HepG2 (cell line): ENCODE measurements around the gene ZNF749. TPM values are rescaled to one million over a fixed set of nuclear protein-coding genes. Genes with fewer than 3 reads are reported as not detected.

Experiments
- AGO1 ChIP-seq: fragments of 200-400 bp; formaldehyde crosslinking; IDR thresholded peaks from 2 replicates; pipeline ENCODE4 v1.6.1; 2017; ENCODE audit warnings: mild to moderate bottlenecking, low read depth, low read length, moderate library complexity; ENCODE audit not compliant: poor library complexity, severe bottlenecking
- BRF2 ChIP-seq: sonication (generic); formaldehyde crosslinking; IDR thresholded peaks from 2 replicates; pipeline ENCODE4 v1.8.1; 2022; ENCODE audit warnings: mild to moderate bottlenecking, missing genetic modification reagents
- HNF1B ChIP-seq: sonication (generic); formaldehyde crosslinking; IDR thresholded peaks from 2 replicates; pipeline ENCODE4 v1.5.1; 2020; ENCODE audit warnings: mild to moderate bottlenecking, moderate library complexity, missing genetic modification reagents
- HNRNPLL ChIP-seq: fragments of 200-400 bp; formaldehyde crosslinking; IDR thresholded peaks from 2 replicates; pipeline ENCODE4 v1.6.1; 2017; ENCODE audit warnings: mild to moderate bottlenecking, low read depth, low read length; ENCODE audit not compliant: poor library complexity, severe bottlenecking
- IRX3 ChIP-seq: sonication (generic); formaldehyde crosslinking; IDR thresholded peaks from 2 replicates; pipeline ENCODE4 v1.8.1; 2023; ENCODE audit warnings: mild to moderate bottlenecking, low read depth, missing genetic modification reagents, borderline replicate concordance
- MYNN ChIP-seq: sonication (generic); formaldehyde crosslinking; IDR thresholded peaks from 2 replicates; pipeline ENCODE4 v1.4.0; 2020; ENCODE audit warnings: mild to moderate bottlenecking, low read depth, missing genetic modification reagents
- PCBP1 ChIP-seq: fragments of 200-400 bp; formaldehyde crosslinking; IDR thresholded peaks from 2 replicates; pipeline ENCODE4 v1.6.1; 2017; ENCODE audit warnings: mild to moderate bottlenecking, low read depth, low read length, borderline replicate concordance
- THAP9 ChIP-seq: sonication (generic); formaldehyde crosslinking; IDR thresholded peaks from 2 replicates; pipeline ENCODE4; 2020; ENCODE audit warnings: missing genetic modification reagents, mild to moderate bottlenecking, borderline replicate concordance
- USF2 ChIP-seq, 2 experiments: sonication (generic) in 1 of 2; formaldehyde crosslinking in 1 of 2; IDR thresholded peaks; 2 replicates each; pipeline versions ENCODE4 v1.5.1 to v1.6.1; 2011 to 2020; ENCODE audit warnings: borderline replicate concordance in 1 of 2, low read depth in 1 of 2, low read length in 1 of 2, mild to moderate bottlenecking in 1 of 2, missing genetic modification reagents in 1 of 2, moderate library complexity in 1 of 2
- ZNF335 ChIP-seq: sonication (generic); formaldehyde crosslinking; IDR thresholded peaks from 2 replicates; pipeline ENCODE4 v1.4.0; 2020; ENCODE audit warnings: missing genetic modification reagents
- ZNF564 ChIP-seq: sonication (generic); formaldehyde crosslinking; IDR thresholded peaks from 2 replicates; pipeline ENCODE4 v1.8.1; 2023; ENCODE audit warnings: mild to moderate bottlenecking, missing genetic modification reagents
- polyA plus RNA-seq, 8 experiments: library from polyadenylated mRNA; depleted of rRNA in 3 of 8; stranded (reverse) in 7 of 8; unstranded in 1 of 8; fragments of >200 nt; fragmentation: Illumina TruSeq in 4 of 8; extraction: Trizol in 4 of 8; gene quantifications; 2 replicates each; pipeline versions ENCODE4 v1.2.1 to v1.2.3, GENCODE V29; 2011 to 2016; ENCODE audit warnings: low read depth in 4 of 8, missing spikeins in 1 of 8, mixed read lengths in 1 of 8; ENCODE audit not compliant: insufficient read depth in 1 of 8
- total RNA-seq, 5 experiments: library from RNA; depleted of rRNA; stranded (reverse); fragments of >200 nt; fragmentation: Illumina TruSeq; extraction: Trizol; gene quantifications; 2 replicates each; pipeline ENCODE4 v1.2.3, GENCODE V29; 2016; ENCODE audit warnings: low read depth in 1 of 5
- TF ChIP-seq, protein P1 (sequence below): sonication (generic); formaldehyde crosslinking; IDR thresholded peaks from 2 replicates; pipeline ENCODE4 v1.4.0; 2020; ENCODE audit warnings: missing genetic modification reagents

ZNF749 gene
- total and polyA plus RNA-seq, 2 of the 13 experiments (the other 11 are each of a cell fraction or from before 2014, with no cell fraction given), result 18.9 to 21.0 TPM

- TF ChIP-seq PCBP1 (no peak), THAP9 (no peak), AGO1 (no peak), BRF2 (CRISPR knock-in tag) (no peak), IRX3 (no peak), ZNF564 (CRISPR knock-in tag) (no peak), ZNF335 (CRISPR knock-in tag) (no peak), USF2 (IDR thresholded peaks at IDR 0.05; ENCODE audit: low read depth, low read length) (no peak), USF2 (CRISPR knock-in tag; IDR thresholded peaks at IDR 0.05; ENCODE audit: borderline replicate concordance) (no peak), MYNN (CRISPR knock-in tag) (no peak), HNF1B (CRISPR knock-in tag) (no peak), HNRNPLL (no peak)
- TF ChIP-seq, protein P1, sequence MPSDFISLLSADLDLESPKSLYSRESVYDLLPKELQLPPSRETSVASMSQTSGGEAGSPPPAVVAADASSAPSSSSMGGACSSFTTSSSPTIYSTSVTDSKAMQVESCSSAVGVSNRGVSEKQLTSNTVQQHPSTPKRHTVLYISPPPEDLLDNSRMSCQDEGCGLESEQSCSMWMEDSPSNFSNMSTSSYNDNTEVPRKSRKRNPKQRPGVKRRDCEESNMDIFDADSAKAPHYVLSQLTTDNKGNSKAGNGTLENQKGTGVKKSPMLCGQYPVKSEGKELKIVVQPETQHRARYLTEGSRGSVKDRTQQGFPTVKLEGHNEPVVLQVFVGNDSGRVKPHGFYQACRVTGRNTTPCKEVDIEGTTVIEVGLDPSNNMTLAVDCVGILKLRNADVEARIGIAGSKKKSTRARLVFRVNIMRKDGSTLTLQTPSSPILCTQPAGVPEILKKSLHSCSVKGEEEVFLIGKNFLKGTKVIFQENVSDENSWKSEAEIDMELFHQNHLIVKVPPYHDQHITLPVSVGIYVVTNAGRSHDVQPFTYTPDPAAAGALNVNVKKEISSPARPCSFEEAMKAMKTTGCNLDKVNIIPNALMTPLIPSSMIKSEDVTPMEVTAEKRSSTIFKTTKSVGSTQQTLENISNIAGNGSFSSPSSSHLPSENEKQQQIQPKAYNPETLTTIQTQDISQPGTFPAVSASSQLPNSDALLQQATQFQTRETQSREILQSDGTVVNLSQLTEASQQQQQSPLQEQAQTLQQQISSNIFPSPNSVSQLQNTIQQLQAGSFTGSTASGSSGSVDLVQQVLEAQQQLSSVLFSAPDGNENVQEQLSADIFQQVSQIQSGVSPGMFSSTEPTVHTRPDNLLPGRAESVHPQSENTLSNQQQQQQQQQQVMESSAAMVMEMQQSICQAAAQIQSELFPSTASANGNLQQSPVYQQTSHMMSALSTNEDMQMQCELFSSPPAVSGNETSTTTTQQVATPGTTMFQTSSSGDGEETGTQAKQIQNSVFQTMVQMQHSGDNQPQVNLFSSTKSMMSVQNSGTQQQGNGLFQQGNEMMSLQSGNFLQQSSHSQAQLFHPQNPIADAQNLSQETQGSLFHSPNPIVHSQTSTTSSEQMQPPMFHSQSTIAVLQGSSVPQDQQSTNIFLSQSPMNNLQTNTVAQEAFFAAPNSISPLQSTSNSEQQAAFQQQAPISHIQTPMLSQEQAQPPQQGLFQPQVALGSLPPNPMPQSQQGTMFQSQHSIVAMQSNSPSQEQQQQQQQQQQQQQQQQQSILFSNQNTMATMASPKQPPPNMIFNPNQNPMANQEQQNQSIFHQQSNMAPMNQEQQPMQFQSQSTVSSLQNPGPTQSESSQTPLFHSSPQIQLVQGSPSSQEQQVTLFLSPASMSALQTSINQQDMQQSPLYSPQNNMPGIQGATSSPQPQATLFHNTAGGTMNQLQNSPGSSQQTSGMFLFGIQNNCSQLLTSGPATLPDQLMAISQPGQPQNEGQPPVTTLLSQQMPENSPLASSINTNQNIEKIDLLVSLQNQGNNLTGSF (CRISPR knock-in tag), result no peak
These were observed 601 bp upstream of the ZNF749 start (continued) for GRCh38 chr19:57434386-57435061.
